Upper lobe of right lung (tissue), 1 donor: ENCODE data around the gene TGFBRAP1. TPM values are rescaled to one million over a fixed set of nuclear protein-coding genes. Genes with fewer than 3 reads are reported as not detected.

Experiments
- ATAC-seq: fragments of 200-7000 bp; cut with Tn5 transposase; one replicate; pipeline ENCODE4 v1.9.1; 2020; ENCODE audit warnings: mild to moderate bottlenecking, moderate library complexity
- DNase-seq: peaks from one replicate; pipeline ENCODE4 v3.0.0-alpha.2; 2020
- H3K27ac ChIP-seq: fragments of 200-600 bp; one replicate; pipeline ENCODE4 v1.8.0; 2022
- H3K27me3 ChIP-seq: fragments of 200-600 bp; one replicate; pipeline ENCODE4 v1.8.0; 2022; ENCODE audit warnings: mild to moderate bottlenecking
- H3K36me3 ChIP-seq: fragments of 200-600 bp; one replicate; pipeline ENCODE4 v1.8.0; 2022
- H3K4me1 ChIP-seq: fragments of 200-600 bp; one replicate; pipeline ENCODE4 v1.8.0; 2022
- H3K4me3 ChIP-seq: fragments of 200-600 bp; one replicate; pipeline ENCODE4 v1.8.0; 2022; ENCODE audit warnings: mild to moderate bottlenecking
- H3K9me3 ChIP-seq: fragments of 200-600 bp; one replicate; pipeline ENCODE4 v1.8.0; 2022
- intact Hi-C: fragments of 100-400 bp; cut with DNase I; formaldehyde crosslinking; loops from one replicate; pipeline ENCODE4 v1.11.0; 2022
- total RNA-seq: library from RNA; stranded (reverse); fragmentation: NEBNext Ultra II Directional; extraction: Animal tissue kit (Norgen Biotek cat#: 25700); gene quantifications from one replicate; pipeline ENCODE4 v1.2.1, GENCODE V29; 2021
- TF ChIP-seq, protein P1 (sequence below): fragments of 200-600 bp; IDR thresholded peaks from one replicate; pipeline ENCODE4 v1.8.0; 2022; ENCODE audit warnings: antibody characterized with exemption
- donor health status: DM: no; HTN: yes; CAD: no; lungs with severe emphysema.

The TGFBRAP1 gene
- total RNA-seq, 1 donor from 2014 or later: 22.9 TPM

DNA sequence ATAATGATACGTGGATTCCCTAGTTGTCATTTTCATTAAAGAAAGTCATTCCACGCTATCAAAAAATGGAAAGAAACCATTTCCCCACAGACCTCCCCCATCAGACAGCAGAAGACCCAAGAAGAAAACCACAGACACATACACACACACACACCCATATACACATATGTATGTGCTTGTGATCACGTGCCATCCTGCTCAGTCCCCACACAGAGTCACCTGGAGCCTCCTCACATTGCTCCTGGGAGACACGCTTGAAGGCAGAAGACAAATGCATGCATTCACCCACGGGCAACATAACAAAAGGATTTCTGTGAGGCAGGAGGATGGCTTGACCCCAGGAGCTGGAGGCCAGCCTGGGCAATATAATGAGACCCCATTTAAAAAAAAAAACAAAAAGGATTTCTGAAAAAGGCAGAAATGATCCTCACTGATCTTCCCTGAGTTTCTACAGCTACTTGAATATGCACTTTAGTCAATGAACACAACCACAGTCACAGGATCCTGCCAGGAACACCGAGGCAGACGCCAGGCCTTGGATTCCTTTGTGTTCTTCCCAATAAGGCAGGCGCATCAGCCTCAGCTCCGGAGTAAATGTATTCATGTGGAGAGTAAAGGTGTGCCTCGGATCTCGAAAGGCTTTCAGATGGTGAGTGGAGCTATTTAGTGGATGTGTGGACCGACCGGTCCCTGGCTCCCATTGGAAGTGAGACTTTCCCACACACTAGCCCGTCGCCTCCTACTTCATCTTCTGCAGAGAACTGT lies 21.0 kb downstream of the TGFBRAP1 start:
- ATAC-seq: no peak
- H3K27ac ChIP-seq: no peak overlapping the region
- intact Hi-C loops: no loop called here

DNA sequence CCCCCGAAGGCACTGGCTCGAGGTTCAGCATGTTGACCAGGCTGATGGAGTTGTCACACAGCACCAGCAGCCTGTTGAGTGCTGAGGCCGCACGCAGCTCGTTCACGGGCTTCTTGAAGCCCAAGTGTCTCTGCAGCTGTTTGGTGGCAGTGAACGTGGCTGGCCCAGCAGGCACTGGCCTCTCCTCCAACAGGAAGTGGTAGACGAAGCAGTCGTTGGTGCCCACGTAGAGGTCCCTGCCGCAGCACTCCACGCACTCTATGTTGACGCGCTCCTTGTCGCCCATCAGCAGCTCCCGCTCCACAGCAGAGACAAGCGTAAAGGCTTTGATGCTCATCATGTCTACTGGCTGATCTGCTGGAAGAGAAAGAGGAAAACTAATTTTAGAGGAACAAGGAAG lies 21.6 kb downstream of the TGFBRAP1 start:
- ATAC-seq: no peak
- no peak overlapping the region for H3K27ac ChIP-seq
- H3K4me1 ChIP-seq: no peaks in the 10 kb centered on the region
- no peak for DNase-seq
- H3K4me3 ChIP-seq: no peak overlapping the region
- intact Hi-C loops: no loop called here
- peaks cover 21% of the 10 kb centered on the region for H3K36me3 ChIP-seq
- no peaks in the 10 kb centered on the region for H3K9me3 ChIP-seq
- no peaks in the 10 kb centered on the region for H3K27me3 ChIP-seq
- TF ChIP-seq, protein P1, sequence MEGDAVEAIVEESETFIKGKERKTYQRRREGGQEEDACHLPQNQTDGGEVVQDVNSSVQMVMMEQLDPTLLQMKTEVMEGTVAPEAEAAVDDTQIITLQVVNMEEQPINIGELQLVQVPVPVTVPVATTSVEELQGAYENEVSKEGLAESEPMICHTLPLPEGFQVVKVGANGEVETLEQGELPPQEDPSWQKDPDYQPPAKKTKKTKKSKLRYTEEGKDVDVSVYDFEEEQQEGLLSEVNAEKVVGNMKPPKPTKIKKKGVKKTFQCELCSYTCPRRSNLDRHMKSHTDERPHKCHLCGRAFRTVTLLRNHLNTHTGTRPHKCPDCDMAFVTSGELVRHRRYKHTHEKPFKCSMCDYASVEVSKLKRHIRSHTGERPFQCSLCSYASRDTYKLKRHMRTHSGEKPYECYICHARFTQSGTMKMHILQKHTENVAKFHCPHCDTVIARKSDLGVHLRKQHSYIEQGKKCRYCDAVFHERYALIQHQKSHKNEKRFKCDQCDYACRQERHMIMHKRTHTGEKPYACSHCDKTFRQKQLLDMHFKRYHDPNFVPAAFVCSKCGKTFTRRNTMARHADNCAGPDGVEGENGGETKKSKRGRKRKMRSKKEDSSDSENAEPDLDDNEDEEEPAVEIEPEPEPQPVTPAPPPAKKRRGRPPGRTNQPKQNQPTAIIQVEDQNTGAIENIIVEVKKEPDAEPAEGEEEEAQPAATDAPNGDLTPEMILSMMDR: no peak

More for the DNA sequence above, 21.0 kb downstream of the TGFBRAP1 start:
- no peaks in the 10 kb centered on the region for H3K9me3 ChIP-seq
- DNase-seq: no peak
- peaks cover 21% of the 10 kb centered on the region for H3K36me3 ChIP-seq
- H3K4me1 ChIP-seq: no peaks in the 10 kb centered on the region
- H3K27me3 ChIP-seq: no peaks in the 10 kb centered on the region
- H3K4me3 ChIP-seq: no peak overlapping the region
- TF ChIP-seq, protein P1: no peak

GRCh38 chr2:105307550-105307949 lies 22.0 kb downstream of the TGFBRAP1 start:
- ATAC-seq (no peak), DNase-seq (no peak)
- intact Hi-C loops: no loop called here
- TF ChIP-seq, protein P1: no peak
- Histone ChIP-seq H3K4me1 (no peaks in the 10 kb centered on the region), H3K9me3 (no peaks in the 10 kb centered on the region), H3K27ac (no peak overlapping the region), H3K36me3 (peaks cover 21% of the 10 kb centered on the region), H3K27me3 (no peaks in the 10 kb centered on the region), H3K4me3 (no peak overlapping the region)

DNA sequence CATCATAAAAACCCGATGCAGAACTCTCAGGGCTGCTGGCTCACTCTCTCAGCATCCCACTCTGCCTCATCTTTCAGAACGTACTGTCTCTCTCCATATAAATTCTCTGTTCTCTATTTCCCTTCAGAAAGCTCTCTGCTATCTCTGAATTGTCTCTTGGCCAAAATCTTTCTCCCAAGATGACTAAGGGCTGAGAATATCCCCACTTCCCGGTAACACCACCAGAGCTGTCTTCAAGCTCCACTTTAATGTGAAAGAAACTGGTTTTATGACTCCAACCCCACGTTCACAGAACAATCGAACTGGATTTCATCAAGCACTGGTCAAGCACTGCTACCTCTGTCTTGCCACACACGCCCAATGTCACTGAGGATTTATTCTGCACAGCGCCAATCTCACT lies 22.4 kb downstream of the TGFBRAP1 start:
- Histone ChIP-seq H3K27ac (no peak overlapping the region), H3K4me1 (no peaks in the 10 kb centered on the region), H3K36me3 (peaks cover 21% of the 10 kb centered on the region), H3K27me3 (no peaks in the 10 kb centered on the region), H3K9me3 (no peaks in the 10 kb centered on the region), H3K4me3 (no peak overlapping the region)
- DNase-seq (no peak), ATAC-seq (no peak)
- intact Hi-C loops: no loop called here
- TF ChIP-seq, protein P1: no peak

GRCh38 chr2:105301646-105302045 lies 27.9 kb downstream of the TGFBRAP1 start:
- TF ChIP-seq, protein P1: no peak
- no peak overlapping the region for H3K4me3 ChIP-seq
- DNase-seq: no peak
- no peaks in the 10 kb centered on the region for H3K27me3 ChIP-seq
- no peak for ATAC-seq
- no peaks in the 10 kb centered on the region for H3K9me3 ChIP-seq
- no peaks in the 10 kb centered on the region for H3K4me1 ChIP-seq
- peaks cover 30% of the 10 kb centered on the region for H3K36me3 ChIP-seq
- no peak overlapping the region for H3K27ac ChIP-seq
- intact Hi-C loops: no loop called here
